COR-L47 (cell line): Measurements from ENCODE around the gene MAGIX.
"Not testable (repeated sequence)": the region's sequence is repeated elsewhere in the genome, so short reads cannot be mapped to it uniquely, and the experiment has no call there.

Experiments used
- DNase-seq: peaks from one replicate; lab custom pipeline; 2025; lab: John Stamatoyannopoulos, UW

MAGIX gene

GRCh38 chrX:49162620-49163019 lies at the start of gene MAGIX:
Gene MAGIX, plus strand, starts transcription at chrX:49162758. Its CDS starts 132 bp downstream, at chrX:49162890.
- DNase-seq, result no peak

GRCh38 chrX:49116076-49116475 lies 46.5 kb upstream of the MAGIX start:
- no peak for DNase-seq

GRCh38 chrX:49116716-49117115 lies 45.8 kb upstream of the MAGIX start:
- no peak for DNase-seq

GRCh38 chrX:49117581-49117980 lies 45.0 kb upstream of the MAGIX start:
- DNase-seq, result no peak

- no peak for DNase-seq
Observed at GRCh38 chrX:49120091-49120490, 42.5 kb upstream of the MAGIX start.

GRCh38 chrX:49122499-49122898 lies 40.1 kb upstream of the MAGIX start:
- DNase-seq, result no peak

- not testable (repeated sequence) for DNase-seq
Observed at GRCh38 chrX:49127742-49128258, 34.8 kb upstream of the MAGIX start.

- no peak for DNase-seq
Observed at GRCh38 chrX:49129427-49129826, 33.1 kb upstream of the MAGIX start.

- DNase-seq, result not testable (repeated sequence)
Observed at GRCh38 chrX:49132275-49132674, 30.3 kb upstream of the MAGIX start.

- no peak for DNase-seq
Observed at GRCh38 chrX:49133759-49134158, 28.8 kb upstream of the MAGIX start.

- DNase-seq, result no peak
Observed at GRCh38 chrX:49137492-49137891, 25.1 kb upstream of the MAGIX start.

GRCh38 chrX:49139713-49140112 lies 22.8 kb upstream of the MAGIX start:
- DNase-seq, result no peak

- DNase-seq, result not testable (repeated sequence)
Observed at GRCh38 chrX:49142264-49142663, 20.3 kb upstream of the MAGIX start.

- DNase-seq, result not testable (repeated sequence)
Observed at GRCh38 chrX:49143154-49143553, 19.4 kb upstream of the MAGIX start.

- DNase-seq, result no peak
Observed at GRCh38 chrX:49147282-49147681, 15.3 kb upstream of the MAGIX start.

GRCh38 chrX:49147936-49148335 lies 14.6 kb upstream of the MAGIX start:
- no peak for DNase-seq

- DNase-seq, result not testable (repeated sequence)
Observed at GRCh38 chrX:49148390-49149100, 14.0 kb upstream of the MAGIX start.

GRCh38 chrX:49149291-49149690 lies 13.3 kb upstream of the MAGIX start:
- DNase-seq, result not testable (repeated sequence)

- no peak for DNase-seq
Observed at GRCh38 chrX:49153467-49153866, 9.1 kb upstream of the MAGIX start.

GRCh38 chrX:49155243-49155899 lies 7.2 kb upstream of the MAGIX start:
- peak; percentile 22 for DNase-seq

- peak; percentile 72 for DNase-seq
Observed at GRCh38 chrX:49155900-49156837, 6.4 kb upstream of the MAGIX start.

GRCh38 chrX:49157194-49157593 lies 5.4 kb upstream of the MAGIX start:
- DNase-seq, result no peak
